GM12891 (cell line): ENCODE measurements around the gene FGD3.

Source experiments
- POLR2A ChIP-seq: IDR thresholded peaks from 2 replicates; pipeline ENCODE4 v1.6.1; 2011; ENCODE audit warnings: low read depth, low read length, control low read depth
- POLR2AphosphoS5 ChIP-seq: IDR thresholded peaks from 2 replicates; pipeline ENCODE4 v1.6.1; 2011; ENCODE audit warnings: low read depth, low read length, control low read depth

DNA sequence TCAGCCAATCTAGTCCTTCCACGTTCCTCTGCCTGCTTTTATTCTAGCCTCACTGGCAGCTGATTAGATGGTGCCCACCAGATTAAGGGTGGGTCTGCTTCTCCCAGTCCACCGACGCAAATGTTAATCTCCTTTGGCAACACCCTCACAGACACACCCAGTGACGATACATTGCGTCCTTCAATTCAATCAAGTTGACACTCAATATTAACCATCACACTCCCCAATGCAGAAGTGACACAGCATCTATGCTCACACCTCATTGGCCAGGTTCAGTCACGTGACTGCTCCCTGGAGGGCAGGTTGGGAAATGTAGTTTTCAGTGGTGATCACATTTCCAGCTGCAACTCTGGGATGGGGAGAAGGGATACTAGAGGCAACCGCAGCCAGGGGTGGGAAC, 124.1 kb downstream of the FGD3 start:
- TF ChIP-seq POLR2AphosphoS5 = no peak
- no peak for TF ChIP-seq POLR2A
